T1000 (cell line): ENCODE results near the gene TRIM43.
"Not testable (repeated sequence)": the region's sequence is repeated elsewhere in the genome, so short reads cannot be mapped to it uniquely, and the experiment has no call there.

Experiments used
- DNase-seq: peaks from one replicate; lab custom pipeline; 2025; ENCODE audit warnings: mixed read lengths; lab: John Stamatoyannopoulos, UW

Gene TRIM43

GRCh38 chr2:95641787-95642186 is 50.0 kb downstream of the TRIM43 start:
- DNase-seq, result not testable (repeated sequence)

DNA sequence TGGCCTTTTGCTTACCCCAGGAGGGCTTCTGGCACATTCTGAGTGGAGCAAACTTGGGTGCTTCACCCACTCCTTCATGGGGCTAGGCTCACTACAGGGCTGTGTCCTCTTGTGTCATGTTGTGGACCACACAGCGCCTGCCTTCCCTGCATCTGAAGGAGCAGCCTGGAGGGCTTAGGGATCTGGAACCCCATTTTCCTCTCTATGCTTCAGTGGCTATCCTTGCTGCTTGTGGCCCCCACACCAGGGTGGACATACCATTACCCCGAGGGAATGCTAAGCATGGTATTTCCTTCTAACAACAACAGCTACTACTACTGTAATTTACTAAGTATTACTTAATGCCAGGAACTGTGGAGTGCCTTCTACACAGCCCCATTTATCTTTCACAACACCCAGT is 50.6 kb downstream of the TRIM43 start:
- not testable (repeated sequence) for DNase-seq

- DNase-seq, result not testable (repeated sequence)
Measured at GRCh38 chr2:95642951-95643350, 51.1 kb downstream of the TRIM43 start.

DNA sequence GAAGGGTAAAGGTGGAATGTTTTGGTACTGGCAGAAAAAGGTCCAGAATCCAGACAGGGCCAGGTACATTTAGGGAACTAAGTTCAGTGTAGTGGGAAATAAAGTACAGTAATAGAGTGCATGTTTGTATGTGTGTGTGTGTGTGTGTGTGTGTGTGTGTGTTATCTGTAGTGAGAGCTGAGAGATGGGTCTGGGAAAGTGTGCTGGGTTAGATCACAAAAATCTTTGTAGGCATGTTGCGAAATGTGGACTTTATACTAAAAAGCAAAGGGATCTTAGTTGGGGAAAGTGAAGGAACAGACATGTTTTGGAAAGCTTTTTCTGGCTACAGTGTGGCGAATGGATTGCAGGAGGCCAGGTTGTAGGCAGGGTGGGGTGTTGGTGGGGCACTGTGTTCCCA is 53.5 kb downstream of the TRIM43 start:
- not testable (repeated sequence) for DNase-seq

- DNase-seq, result not testable (repeated sequence)
Measured at GRCh38 chr2:95646274-95646994, 54.6 kb downstream of the TRIM43 start.

DNA sequence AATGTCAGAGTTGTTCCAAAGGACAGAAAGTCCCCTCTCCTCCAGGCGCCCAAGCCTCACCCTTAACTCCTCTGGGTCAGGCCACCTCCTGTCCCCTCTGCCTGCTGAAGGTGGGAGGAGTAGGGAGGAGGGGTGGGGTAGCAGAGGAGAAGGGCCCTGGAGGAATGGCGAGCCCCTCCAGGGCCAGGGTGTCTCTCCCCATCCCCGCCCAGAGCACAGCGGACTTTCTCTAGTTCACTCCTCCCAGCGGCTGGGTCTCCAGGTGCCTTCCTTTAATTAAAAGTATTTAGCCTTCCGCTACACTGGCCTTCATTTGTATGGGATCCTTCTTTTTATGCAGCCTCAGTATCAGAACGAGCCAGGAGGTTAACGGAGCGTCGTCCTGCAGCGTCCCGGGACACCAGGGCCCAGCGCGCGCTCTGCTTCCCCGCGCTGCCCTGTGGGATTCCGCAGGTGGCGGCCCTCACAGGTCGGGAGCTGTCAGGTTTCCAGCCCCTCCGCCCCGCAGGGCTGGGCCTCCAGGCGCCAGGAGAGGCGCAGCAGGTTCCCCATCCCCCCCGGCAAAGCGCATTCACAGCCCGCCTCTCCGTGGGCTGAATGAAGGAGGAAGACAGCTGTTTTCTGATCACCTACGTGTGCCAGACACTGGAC is 57.2 kb downstream of the TRIM43 start:
- not testable (repeated sequence) for DNase-seq
